IPS-15b (cell line): ENCODE measurements around the gene MAMDC2.

ENCODE experiments used
- H3K27me3 ChIP-seq: one replicate; pipeline ENCODE4 v1.6.1; 2013; ENCODE audit warnings: low read length; ENCODE audit not compliant: control insufficient read depth, insufficient read depth
- H3K36me3 ChIP-seq: one replicate; pipeline ENCODE4 v1.6.1; 2013; ENCODE audit warnings: low read length; ENCODE audit not compliant: control insufficient read depth, insufficient read depth
- H3K4me1 ChIP-seq: one replicate; pipeline ENCODE4 v1.6.1; 2013; ENCODE audit warnings: mild to moderate bottlenecking, low read length; ENCODE audit not compliant: control insufficient read depth, insufficient read depth
- H3K4me3 ChIP-seq: one replicate; pipeline ENCODE4 v1.5.1; 2013; ENCODE audit warnings: low read depth, low read length
- H3K9ac ChIP-seq: one replicate; pipeline ENCODE4 v1.6.1; 2013; ENCODE audit warnings: low read depth, mild to moderate bottlenecking, low read length
- H3K9me3 ChIP-seq: one replicate; pipeline ENCODE4 v1.6.1; 2013; ENCODE audit warnings: mild to moderate bottlenecking, low read length; ENCODE audit not compliant: control insufficient read depth, insufficient read depth

MAMDC2 gene, protein sequence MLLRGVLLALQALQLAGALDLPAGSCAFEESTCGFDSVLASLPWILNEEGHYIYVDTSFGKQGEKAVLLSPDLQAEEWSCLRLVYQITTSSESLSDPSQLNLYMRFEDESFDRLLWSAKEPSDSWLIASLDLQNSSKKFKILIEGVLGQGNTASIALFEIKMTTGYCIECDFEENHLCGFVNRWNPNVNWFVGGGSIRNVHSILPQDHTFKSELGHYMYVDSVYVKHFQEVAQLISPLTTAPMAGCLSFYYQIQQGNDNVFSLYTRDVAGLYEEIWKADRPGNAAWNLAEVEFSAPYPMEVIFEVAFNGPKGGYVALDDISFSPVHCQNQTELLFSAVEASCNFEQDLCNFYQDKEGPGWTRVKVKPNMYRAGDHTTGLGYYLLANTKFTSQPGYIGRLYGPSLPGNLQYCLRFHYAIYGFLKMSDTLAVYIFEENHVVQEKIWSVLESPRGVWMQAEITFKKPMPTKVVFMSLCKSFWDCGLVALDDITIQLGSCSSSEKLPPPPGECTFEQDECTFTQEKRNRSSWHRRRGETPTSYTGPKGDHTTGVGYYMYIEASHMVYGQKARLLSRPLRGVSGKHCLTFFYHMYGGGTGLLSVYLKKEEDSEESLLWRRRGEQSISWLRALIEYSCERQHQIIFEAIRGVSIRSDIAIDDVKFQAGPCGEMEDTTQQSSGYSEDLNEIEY

DNA sequence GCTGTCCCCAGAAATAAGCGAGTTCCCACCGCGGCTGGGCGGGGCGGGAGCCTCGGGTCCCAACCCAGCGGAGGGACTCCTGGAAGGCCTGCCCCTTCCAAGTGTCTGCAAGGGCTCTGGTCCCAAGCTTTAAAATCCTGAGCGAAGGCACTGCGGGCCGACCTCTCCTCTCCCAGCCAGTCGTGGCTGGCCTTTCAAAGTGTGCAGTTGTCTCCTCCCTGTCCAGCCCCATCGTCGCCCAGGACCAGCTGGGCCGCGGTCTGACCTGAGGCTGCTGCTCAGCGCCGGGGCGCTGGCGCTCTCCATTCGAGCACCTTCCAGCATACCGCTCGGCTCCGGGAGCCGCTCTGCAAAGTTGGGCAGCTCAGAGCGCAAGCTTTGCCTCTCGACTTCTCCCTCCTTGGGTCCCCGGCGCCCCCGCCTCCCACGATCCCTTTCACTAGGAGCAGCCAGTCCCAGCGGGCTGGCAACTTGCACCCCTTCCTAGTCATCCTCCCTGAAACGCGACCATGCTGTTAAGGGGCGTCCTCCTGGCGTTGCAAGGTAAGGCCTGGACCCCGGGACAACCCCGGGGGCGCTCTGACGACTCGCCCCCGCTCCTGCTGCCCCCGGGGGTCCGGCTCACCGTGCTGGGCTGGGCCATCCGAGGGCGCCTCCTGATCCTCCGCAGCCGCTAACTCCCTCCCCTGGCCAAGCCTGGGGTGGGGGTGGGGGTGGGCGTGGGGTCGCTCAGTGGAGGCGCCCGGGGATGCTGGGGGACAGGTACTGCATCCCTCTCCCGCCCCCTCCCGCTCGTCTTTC is at the start of gene MAMDC2:
Gene MAMDC2, plus strand, starts transcription at position 160 of the 801 bp plus-strand sequence. Its CDS starts 350 bp downstream, at position 510.
- H3K36me3 ChIP-seq = no peaks in the 10 kb centered on the region
- H3K9ac ChIP-seq = peak within 1 kb of the TSS; percentile 56
- peaks cover 8% of the 10 kb centered on the region for H3K27me3 ChIP-seq
- H3K4me1 ChIP-seq = peaks cover 10% of the 10 kb centered on the region
- H3K9me3 ChIP-seq = no peaks in the 10 kb centered on the region
- H3K4me3 ChIP-seq = peak within 1 kb of the TSS; percentile 81

DNA sequence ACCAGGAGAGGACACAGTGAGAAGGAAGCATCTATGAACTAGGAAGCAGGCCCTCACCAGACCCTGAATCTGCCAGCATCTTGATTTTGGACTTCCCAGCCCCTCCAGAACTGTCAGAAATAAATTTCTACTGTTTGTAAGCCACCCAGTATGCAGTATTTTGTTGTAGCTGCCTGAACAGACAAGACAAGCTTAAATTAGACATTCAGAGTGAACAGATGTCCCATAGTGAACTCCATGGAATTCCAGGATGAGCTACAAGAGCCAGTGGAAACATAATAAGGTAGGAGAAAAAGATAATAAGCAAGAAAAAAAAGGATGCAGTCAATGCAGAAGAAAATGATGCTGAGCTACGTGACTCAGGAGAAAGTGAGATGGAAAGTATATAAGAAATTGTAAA is 47.8 kb upstream of the MAMDC2 start:
- Histone ChIP-seq H3K4me3 (no peak overlapping the region), H3K27me3 (no peaks in the 10 kb centered on the region), H3K9ac (no peak overlapping the region), H3K4me1 (peaks cover 4% of the 10 kb centered on the region), H3K9me3 (no peaks in the 10 kb centered on the region), H3K36me3 (no peaks in the 10 kb centered on the region)

DNA sequence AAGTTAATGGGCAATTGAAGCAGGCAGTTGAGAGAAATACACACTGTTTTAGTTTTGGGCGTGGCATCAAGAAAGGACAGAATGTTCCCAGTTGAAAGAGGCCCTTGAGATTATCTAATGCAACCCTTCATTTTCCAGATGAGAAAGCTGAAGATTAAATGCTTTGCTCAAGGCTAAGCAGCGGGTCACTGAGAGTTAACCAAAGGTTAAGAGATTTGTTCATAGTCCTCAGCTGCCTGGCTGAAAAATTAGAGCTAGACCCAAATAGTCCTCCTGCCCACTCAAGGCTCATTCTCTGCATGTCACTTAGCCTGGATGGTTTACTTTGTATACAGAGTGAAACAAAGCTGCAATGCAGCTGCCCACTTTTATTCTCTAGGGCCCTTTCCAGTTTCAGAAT is 46.7 kb upstream of the MAMDC2 start:
- no peak overlapping the region for H3K9ac ChIP-seq
- peaks cover 4% of the 10 kb centered on the region for H3K4me1 ChIP-seq
- H3K27me3 ChIP-seq = no peaks in the 10 kb centered on the region
- no peak overlapping the region for H3K4me3 ChIP-seq
- H3K36me3 ChIP-seq = no peaks in the 10 kb centered on the region
- no peaks in the 10 kb centered on the region for H3K9me3 ChIP-seq

DNA sequence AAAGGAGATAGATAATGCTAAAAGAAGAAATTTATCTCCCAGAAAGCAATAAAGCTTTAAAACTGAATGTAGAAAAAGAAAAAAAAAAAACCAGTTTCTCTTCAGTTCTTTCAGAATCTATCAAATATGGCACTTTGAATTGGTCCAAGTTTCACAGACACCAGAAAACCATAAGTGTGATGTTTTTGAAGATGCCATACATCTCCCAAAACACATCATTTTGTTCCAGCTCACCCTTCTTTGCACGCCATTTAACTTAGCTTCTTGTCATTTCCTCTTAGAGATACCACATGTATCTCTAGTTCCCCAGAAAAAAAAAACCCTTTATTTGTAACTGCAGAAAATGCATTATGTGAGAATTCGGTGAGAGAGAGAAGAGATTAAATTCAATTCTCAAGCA is 46.1 kb upstream of the MAMDC2 start:
- Histone ChIP-seq H3K9ac (no peak overlapping the region), H3K4me1 (peaks cover 4% of the 10 kb centered on the region), H3K4me3 (no peak overlapping the region), H3K9me3 (no peaks in the 10 kb centered on the region), H3K36me3 (no peaks in the 10 kb centered on the region), H3K27me3 (no peaks in the 10 kb centered on the region)

DNA sequence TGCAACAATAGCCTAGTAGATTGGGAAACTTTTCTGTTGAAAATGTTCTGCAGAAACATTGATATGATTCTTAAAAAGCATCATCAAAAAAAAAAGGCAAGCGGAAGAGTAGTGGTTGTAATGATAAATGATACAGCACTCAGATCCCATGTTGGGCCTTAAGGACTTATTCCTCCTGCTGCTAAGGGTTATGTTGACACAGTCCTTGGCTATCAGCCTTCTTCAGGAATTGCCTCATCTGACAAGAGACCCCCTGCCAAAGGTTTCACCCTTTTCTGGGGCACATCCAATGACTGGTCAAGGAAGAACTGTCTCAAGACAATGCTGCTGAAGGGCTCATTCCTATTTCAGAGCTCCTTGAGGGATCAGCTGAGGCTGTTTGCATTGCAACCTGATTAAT is 44.3 kb upstream of the MAMDC2 start:
- H3K4me1 ChIP-seq = peaks cover 4% of the 10 kb centered on the region
- no peaks in the 10 kb centered on the region for H3K9me3 ChIP-seq
- no peaks in the 10 kb centered on the region for H3K36me3 ChIP-seq
- H3K9ac ChIP-seq = no peak overlapping the region
- H3K4me3 ChIP-seq = no peak overlapping the region
- H3K27me3 ChIP-seq = no peaks in the 10 kb centered on the region

DNA sequence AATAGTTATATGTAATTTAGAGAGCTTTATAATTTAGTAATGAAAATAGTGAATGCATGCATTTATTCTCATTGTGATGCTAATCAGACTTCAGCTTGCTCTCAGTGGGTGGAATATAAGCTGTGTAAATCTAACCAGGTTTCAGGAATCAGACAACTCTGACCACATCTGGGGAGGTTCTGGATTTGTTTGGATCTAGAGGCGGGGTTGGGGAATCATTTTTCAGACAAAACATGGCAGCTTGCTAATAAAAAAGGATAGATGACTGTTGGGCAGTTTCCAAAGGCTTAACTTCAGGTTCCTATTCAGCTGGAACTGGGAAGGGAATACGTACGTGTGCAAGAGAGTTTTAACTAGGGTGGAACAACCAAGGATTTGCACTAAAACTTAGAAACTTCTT is 43.2 kb upstream of the MAMDC2 start:
- H3K36me3 ChIP-seq = no peaks in the 10 kb centered on the region
- H3K9me3 ChIP-seq = no peaks in the 10 kb centered on the region
- no peak overlapping the region for H3K9ac ChIP-seq
- H3K27me3 ChIP-seq = no peaks in the 10 kb centered on the region
- peaks cover 4% of the 10 kb centered on the region for H3K4me1 ChIP-seq
- H3K4me3 ChIP-seq = no peak overlapping the region

DNA sequence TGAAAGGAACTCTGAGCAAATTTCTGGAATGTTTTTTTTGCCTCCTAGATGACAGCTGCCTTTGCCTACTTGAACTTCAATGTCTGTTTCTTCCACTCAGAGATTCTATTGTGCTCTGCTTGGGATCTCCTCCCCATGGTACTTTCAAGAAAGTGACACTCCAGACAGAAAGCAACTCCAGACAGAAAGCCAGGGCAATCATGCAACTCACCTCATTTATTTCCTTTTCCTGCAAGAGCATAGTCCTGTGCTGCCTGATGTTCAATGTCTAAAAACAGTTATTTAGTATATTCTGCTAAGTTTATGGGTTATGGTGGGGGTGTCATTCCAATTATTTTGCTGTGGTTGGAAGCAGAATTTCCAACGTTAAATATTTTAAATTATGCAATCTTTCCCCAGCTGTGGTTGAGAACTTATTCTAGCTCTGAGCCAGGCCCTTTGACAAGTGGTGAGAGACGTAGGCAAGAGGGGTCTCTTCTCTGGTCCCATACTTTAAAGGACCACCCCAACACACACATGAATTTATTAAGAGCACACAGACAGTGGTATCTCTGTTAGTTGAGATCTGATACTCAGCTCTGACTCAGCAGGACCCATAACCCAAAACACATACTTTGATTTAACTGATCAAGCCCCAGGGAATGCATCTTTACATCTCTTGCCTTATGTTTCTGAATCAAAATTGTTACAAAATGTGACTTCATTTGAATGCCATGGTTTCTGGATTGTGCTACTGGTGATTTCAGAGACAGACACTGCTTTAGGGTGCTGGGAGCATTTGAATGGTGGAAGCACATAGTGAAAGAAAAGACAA is 39.5 kb upstream of the MAMDC2 start:
- Histone ChIP-seq H3K4me3 (no peak overlapping the region), H3K9me3 (no peaks in the 10 kb centered on the region), H3K9ac (no peak overlapping the region), H3K4me1 (peaks cover 4% of the 10 kb centered on the region), H3K36me3 (no peaks in the 10 kb centered on the region), H3K27me3 (no peaks in the 10 kb centered on the region)

DNA sequence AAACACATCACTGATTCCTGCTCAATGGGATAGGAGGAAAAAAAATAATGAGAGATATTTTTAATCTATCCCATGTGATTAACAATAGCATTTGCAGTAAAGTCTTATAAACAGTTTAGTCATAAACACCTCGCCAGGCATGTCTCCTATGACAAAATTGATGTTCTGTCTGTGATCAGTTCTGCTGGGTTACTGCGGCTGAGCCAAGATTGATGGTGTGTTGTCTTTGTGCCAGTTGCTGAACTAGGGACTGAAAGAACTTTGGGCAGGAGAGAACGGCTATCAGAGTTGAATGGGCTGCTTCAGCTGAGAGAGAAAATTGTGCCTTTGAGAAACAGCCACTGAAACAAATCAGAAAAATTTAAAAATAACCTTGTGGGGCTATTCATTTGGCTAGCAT is 37.3 kb upstream of the MAMDC2 start:
- H3K27me3 ChIP-seq = no peaks in the 10 kb centered on the region
- no peaks in the 10 kb centered on the region for H3K4me1 ChIP-seq
- H3K9ac ChIP-seq = no peak overlapping the region
- no peaks in the 10 kb centered on the region for H3K9me3 ChIP-seq
- H3K36me3 ChIP-seq = no peaks in the 10 kb centered on the region
- no peak overlapping the region for H3K4me3 ChIP-seq

DNA sequence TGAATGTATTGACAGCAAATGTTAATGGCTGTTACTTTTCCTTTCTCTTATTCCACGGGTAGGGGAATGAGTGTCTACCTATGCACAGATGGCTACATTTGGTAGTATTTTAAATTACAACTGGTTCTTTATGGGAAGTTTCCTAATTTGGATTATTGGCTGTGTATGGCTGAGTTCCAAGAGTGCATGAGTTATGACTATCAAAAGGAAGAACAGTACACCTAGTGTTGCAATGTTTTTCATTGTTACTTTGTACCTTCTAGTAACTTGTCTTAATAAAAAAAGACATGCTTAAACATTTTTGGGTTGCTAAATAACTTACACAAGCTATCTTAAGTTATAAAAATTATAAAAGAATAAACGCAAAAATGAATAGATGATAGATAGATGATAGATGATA is 35.8 kb upstream of the MAMDC2 start:
- H3K9me3 ChIP-seq = no peaks in the 10 kb centered on the region
- H3K4me1 ChIP-seq = no peaks in the 10 kb centered on the region

DNA sequence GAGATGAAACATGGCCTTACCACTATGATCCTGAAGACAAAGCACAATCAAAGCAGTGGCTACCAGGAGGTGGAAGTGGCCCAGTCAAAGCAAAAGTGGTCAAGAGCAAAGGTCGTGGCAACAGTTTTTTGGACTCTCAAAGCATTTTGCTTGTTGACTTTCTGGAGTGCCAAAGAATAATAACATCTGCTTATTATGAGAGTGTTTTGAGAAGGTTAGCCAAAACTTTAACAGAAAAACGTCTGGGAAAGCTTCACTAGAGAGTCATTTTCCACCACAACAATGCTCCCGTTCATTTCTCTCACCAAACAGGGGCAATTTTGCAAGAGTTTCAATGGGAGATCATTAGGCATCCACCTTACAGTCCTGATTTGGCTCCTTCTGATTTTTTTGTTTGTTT is 33.6 kb upstream of the MAMDC2 start:
- H3K4me1 ChIP-seq = no peaks in the 10 kb centered on the region
- H3K4me3 ChIP-seq = no peak overlapping the region
- H3K27me3 ChIP-seq = no peaks in the 10 kb centered on the region
- H3K36me3 ChIP-seq = no peaks in the 10 kb centered on the region
- no peaks in the 10 kb centered on the region for H3K9me3 ChIP-seq
- H3K9ac ChIP-seq = no peak overlapping the region

More for the DNA sequence above, 35.8 kb upstream of the MAMDC2 start:
- no peaks in the 10 kb centered on the region for H3K36me3 ChIP-seq
- no peaks in the 10 kb centered on the region for H3K27me3 ChIP-seq
- no peak overlapping the region for H3K9ac ChIP-seq
- no peak overlapping the region for H3K4me3 ChIP-seq

DNA sequence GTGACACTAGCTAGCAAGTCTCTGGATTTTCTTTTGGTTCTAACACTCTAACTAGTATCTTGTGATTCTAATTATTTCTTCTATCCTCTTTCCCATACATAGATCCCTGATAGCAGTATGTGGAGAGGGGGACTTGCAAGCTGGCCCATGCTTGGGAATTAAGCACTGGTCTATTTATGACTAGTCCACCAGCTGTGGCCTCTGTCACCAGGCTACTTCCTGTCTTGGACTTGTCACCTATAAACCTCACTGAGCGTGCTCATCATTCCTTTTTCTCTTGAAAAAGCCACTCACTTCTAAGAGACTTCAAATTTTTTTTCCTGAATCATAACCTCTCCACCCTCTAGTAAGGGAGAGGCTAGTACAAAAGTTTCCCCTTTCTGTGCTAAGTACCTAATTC is 32.3 kb upstream of the MAMDC2 start:
- no peaks in the 10 kb centered on the region for H3K4me1 ChIP-seq
- no peaks in the 10 kb centered on the region for H3K9me3 ChIP-seq
- no peaks in the 10 kb centered on the region for H3K27me3 ChIP-seq
- H3K36me3 ChIP-seq = no peaks in the 10 kb centered on the region
- H3K9ac ChIP-seq = no peak overlapping the region
- no peak overlapping the region for H3K4me3 ChIP-seq
